Measurements from ENCODE around the gene FBXO2.

Gene FBXO2

DNA sequence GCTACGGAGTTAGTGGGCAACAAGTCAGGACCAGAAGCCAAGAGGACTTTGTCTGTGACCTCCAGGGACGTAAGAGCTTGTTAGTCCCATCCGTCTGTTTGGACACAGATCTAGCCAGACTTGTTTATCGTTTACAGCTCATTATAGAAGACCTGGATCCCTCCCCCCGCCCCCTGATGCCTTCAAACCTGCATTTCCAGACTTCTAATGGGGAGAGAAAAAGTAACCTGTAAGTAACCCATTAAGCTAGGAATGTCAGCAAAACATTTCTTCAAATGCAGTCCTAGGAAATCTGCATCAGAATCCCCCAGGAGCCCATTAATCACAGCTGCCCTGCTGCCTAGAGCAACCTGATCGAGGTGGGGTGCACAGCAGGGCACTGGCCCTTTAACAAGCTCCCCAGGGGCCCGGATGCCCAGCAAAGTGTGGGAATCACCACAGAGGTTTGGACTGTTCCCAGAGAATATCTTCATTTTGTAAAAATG, 28.1 kb upstream of the FBXO2 start:
- DNase-seq (ENCODE audit: low spot score) = no peak

- peak; percentile 91 for DNase-seq (ENCODE audit: low spot score)
Measured at GRCh38 chr1:11681071-11681771, 27.0 kb upstream of the FBXO2 start, which contains the start of gene MAD2L2. Gene MAD2L2, minus strand, starts transcription at chr1:11681148. Its CDS starts 547 bp downstream, at chr1:11680601.

- DNase-seq (ENCODE audit: low spot score) = peak; percentile 59
Measured at GRCh38 chr1:11680270-11681070, 26.2 kb upstream of the FBXO2 start.

- DNase-seq (ENCODE audit: low spot score) = no peak
Measured at GRCh38 chr1:11678442-11678841, 24.2 kb upstream of the FBXO2 start.

GRCh38 chr1:11676386-11677103, 22.3 kb upstream of the FBXO2 start:
- DNase-seq (ENCODE audit: low spot score) = no peak

DNA sequence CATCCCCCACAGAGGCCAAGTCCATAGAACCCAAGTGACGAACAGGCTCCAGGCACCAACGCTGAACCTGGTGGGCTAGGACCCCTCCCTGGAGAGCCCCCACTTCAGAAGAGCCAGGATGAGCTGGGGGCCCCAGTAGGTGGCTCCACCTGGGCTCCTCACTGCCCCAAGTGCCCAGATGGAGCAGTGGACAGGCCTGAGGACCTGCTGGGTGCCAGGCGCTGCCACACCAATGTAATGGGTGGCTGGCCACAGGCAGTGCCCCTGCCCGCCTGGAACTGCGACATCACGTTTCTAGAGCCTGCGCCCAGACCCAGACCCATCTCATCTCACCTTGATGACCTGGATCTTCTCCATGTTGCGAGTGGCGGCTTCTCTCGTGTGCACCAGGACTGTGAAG, 21.1 kb upstream of the FBXO2 start:
- no peak for DNase-seq (ENCODE audit: low spot score)

- no peak for DNase-seq (ENCODE audit: low spot score)
Measured at GRCh38 chr1:11674488-11674887, 20.3 kb upstream of the FBXO2 start.

DNA sequence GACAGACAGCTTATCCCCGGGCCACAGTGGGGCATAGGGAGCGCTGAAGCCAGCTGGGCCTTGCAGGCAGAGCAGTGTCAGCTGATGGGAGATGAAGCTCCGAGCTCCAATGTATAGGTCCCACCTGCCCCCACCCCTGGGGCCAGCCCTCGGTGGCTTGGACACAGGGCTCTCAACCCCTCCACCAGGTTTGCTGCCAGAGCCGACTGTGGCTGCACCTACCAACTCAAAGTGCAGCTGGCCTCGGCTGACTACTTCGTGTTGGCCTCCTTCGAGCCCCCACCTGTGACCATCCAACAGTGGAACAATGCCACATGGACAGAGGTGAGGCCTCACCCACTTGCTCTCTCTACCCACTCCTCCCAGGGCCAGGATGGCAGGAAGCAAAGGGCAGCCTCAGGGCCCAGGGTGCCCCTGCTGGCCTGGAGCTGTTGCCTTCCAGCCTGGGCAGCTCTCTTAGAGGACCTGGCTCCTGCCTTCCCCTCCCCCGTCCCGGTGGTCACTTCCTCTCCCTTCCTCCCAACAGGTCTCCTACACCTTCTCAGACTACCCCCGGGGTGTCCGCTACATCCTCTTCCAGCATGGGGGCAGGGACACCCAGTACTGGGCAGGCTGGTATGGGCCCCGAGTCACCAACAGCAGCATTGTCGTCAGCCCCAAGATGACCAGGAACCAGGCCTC, 19.0 kb upstream of the FBXO2 start:
- DNase-seq (ENCODE audit: low spot score) = no peak

GRCh38 chr1:11671544-11672286, 17.5 kb upstream of the FBXO2 start:
- DNase-seq (ENCODE audit: low spot score) = no peak

- DNase-seq (ENCODE audit: low spot score) = no peak
Measured at GRCh38 chr1:11671205-11671543, 16.9 kb upstream of the FBXO2 start.

GRCh38 chr1:11670747-11671146, 16.5 kb upstream of the FBXO2 start:
- no peak for DNase-seq (ENCODE audit: low spot score)

DNA sequence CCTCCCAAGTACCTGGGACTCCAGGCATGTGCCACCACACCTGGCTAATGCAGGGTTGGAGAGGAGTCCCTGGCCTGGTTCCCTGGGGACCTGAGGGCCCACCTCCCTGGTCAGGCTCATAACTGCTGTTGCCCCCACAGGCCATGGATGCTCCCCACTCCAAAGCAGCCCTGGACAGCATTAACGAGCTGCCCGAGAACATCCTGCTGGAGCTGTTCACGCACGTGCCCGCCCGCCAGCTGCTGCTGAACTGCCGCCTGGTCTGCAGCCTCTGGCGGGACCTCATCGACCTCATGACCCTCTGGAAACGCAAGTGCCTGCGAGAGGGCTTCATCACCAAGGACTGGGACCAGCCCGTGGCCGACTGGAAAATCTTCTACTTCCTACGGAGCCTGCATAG, 14.3 kb upstream of the FBXO2 start:
- DNase-seq (ENCODE audit: low spot score) = no peak

- no peak for DNase-seq (ENCODE audit: low spot score)
Measured at GRCh38 chr1:11664336-11665065, 10.3 kb upstream of the FBXO2 start.

DNA sequence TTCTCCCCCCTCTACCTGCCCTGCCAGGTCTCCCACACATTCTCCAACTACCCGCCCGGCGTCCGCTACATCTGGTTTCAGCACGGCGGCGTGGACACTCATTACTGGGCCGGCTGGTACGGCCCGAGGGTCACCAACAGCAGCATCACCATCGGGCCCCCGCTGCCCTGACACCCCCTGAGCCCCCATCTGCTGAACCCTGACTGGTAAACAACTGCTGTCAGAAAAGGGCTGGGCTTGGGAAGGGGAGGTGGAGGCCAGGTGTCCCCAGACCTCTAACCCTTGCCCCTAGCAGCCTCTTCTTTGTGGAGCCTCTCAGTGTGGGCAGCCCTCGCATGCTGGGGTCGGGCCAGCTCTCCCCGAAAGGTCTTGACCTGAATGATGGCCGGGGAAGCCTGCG, 6.9 kb upstream of the FBXO2 start:
- DNase-seq (ENCODE audit: low spot score) = no peak

DNA sequence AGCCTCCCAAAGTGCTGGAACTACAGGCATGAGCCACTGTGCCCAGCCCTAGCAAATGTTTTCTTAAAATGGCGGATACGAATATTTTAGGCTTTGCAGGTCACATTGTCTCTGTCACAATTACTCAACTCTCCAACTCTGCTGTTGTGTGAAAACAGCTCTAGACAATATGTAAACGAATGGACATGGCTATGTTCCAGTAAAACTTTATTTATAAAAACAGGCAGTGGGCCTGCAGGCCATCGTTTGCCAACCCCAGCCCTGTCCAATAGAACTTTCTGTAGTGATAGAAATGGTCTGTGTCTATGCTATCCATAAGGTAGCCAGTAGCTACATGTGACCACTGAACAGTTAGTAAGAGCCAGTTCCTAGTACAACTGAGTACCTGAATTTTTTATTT, 5.5 kb upstream of the FBXO2 start:
- no peak for DNase-seq (ENCODE audit: low spot score)

DNA sequence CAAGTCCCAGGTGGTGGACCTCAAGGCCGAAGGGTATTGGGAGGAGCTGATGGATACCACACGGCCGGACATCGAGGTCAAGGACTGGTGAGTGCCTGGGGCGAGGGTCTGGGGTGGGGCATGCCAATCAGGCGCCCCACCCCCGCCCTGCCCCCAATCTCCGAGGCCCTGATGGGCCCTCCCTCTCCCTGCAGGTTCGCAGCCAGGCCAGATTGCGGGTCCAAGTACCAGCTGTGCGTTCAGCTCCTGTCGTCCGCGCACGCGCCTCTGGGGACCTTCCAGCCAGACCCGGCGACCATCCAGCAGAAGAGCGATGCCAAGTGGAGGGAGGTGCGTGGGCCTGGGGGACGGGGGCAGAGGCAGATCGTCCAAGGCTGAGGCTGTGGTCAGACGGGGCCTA, 4.3 kb upstream of the FBXO2 start:
- no peak for DNase-seq (ENCODE audit: low spot score)

DNA sequence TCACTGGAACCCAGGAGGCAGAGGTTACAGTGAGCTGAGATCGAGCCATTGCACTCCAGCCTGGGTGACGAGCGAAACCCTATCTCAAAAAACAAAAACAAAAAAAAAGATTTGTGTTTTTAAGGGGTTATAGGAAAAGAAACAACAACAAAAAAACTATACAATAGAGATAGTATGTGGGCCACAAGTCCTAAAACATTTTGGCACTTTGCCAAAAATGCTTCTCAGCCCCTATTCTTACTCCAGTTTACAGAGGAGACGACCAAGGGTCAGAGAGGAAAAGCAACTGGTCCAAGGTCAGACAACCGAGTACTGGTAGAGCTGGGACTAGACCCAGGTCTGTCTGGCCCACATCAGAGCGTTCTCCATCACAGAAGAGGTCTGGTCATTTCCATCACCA, 3.4 kb upstream of the FBXO2 start:
- DNase-seq (ENCODE audit: low spot score) = no peak

DNA sequence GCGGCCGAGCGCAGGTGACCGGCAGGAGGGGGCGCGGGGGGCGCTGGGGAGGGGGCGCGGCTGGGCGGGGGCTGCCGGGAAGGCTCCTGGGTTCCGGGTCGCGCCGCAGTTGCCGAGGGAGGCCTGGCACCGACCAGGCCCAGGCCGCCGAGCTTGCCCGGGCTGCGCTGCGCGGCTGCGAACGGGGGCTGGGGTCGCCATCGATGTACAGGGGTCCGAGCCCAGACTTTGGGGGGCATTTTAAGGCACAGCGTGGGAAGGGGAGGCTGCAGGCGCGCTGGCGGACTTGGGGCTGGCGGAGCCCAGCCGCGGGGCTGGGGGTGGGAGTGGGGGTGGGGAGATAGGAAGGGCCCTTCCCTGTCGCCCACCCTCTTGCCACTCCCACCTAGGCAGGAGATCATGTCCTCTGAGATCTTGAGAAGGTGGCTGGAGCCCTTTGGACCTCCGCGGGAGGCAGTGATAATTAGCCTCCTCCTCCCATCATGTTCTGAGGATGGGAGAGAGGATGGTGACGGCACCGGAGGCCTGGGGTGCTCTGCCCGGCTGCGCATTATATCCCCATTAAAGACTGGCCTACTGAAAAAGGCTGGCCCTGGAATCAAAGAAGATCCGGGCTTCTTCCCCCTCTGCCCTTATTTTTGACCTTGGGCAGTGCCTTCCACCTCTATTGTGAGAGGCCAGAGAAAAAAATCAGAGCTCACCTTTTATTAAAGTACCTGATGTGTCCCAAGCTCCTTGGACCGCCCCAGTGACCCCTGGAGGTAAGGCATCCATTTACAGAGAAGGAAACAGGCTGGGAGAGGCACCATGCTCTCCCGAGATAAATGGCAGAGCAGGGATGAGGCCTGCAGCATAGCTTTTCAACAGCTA, 945 bp upstream of the FBXO2 start:
- peak; percentile 47 for DNase-seq (ENCODE audit: low spot score)

DNA sequence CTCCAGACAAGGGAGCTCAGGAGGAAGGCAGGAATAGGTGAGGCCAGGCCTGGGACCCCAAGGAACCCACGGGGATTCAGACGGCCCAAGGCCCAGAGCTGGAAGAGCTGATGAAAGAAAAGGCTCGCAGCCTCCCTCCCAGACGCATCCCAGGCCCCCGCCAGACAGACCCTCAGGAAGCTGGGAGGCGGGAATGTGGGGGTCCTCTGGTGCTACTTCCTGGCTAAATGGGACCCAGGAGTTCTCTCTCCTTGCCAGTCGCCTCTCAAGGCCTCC, 430 bp downstream of the FBXO2 start:
- DNase-seq (ENCODE audit: low spot score) = no peak

Data from ecto neural progenitor cell (in vitro differentiated cells).